GM21825 (cell line): ENCODE data around the gene TP73.

Experiments used
- ATAC-seq: cut with Tn5 transposase; IDR thresholded peaks from one replicate; pipeline ENCODE4 v1.9.1; 2021; ENCODE audit warnings: mild to moderate bottlenecking, moderate library complexity; ENCODE audit not compliant: unreplicated experiment

The TP73 gene

DNA sequence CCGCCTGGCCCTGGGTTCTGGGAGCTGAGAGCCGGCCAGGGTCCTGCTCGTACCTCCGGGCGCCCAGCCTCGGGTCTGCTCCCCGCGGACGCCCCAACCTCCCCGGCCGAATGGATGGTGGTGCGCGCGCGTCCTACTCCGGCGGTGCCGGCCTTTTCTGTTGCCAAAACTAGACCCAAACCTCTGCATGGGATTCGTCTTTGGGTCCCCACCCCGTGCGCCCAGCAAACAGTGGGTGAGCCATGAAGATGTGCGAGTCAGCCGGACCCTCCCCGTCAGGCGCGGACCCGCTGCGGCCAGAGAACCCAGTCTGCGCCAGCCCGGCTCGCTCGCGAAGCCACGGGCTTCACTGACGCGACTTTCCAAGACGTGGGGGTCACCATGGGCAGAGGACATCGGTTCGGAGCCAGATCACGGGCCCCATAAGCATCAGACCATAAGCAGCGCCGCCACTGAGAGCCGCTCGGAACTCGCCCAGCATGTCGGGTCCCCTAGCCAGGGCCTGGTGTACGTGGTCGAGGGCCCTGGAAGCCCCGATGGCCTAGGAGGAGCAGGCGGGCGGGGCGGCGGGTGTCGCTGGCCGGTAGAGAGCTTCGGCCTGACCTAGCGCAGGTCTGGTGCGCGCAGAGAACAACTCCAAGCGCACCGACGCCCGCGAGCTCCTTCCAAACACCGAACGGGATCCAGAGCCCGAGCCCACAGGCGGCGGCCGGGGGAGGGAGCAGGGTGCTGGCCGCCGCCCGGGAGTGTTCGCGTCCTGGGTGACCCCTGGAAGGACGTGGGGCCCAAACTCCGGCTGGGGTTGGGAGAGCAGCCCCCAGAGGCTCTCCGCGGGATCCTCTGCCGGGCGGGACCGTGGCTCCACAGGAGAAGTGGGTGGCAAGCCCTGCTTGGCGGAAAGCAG lies 1.0 kb upstream of the TP73 start:
- no peak for ATAC-seq

DNA sequence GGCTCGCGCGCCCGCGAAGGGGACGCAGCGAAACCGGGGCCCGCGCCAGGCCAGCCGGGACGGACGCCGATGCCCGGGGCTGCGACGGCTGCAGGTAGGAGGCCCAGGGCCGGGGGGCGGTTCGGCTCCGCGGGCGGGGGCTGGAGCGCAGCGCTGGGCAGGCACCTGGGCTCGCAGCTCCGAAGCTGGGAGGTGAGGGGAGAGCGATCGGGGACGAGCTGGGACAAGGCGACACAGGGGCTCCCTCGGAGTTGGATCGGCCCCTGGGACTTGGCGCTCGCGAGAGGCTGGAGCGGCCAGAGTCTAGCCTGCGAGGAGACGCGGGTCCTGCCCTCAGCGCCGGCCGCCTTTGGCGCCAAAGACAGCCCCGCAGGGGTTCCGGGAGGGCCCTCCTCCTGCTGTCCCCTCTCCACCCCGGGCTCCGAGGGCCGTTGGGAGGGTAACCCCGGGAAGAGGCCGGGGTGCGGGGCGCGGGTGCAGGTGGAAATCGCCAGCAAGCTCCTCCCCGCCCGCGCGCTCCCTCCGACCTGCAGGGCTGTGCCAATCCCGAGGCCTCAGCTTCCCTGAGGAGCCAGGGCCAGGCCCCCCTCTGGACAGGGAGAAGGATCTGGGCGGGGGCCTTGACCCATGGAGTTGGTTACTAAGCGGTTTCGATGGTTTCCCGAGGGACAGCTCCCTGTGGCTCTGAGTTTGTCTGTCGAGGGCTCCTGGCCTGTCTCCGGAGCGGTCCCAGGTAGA lies 401 bp downstream of the TP73 start:
- ATAC-seq = no peak

DNA sequence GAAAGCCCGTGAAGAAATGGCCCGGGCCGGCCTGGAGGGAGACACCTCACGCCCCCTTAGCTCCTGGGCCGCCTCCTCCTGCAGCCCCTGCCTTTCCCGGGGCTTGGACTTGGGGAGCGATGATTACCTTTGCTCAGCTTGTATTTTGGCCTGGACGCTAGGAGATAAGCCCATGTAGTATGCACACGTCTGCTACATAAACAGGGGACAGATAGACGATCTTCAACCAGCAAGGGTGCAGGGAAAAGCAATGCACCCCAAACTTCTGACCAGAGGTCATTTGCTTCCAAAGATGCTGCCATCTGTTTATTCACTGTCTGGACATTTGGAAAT lies 936 bp downstream of the TP73 start:
- no peak for ATAC-seq

DNA sequence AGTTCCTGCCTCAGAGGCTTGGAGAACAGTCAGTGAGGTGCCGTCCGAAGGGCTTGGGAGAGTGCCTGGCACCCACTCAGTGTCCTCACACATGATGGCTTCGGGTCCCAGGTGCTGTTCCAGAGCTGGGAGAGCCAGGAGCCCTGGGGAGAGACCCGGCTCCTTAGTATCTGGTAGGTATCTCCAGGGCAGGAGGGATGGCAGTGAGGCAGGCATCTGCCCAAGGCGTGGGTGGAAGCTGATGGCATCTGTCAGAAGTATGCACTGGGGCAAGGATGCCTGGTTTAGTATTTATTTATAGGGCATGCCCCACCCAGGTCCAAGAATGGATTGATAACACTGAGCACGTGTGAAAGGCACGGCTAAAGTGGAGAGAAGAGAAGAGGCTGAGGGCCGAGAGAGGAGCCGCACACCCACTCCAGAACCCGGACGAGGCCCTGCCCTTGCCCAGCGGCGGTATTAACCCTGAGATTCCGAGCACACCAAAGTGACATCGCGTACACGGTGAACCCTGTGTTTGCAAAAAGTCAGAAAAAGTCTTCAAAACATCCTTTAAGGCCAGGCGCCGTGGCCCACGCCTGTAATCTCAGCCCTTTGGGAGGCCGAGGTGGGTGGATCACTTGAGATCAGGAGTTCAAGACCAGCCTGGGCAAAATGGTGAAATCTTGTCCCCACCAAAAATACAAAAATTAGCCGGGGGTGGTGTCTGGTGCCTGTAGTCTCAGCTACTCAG lies 2.4 kb downstream of the TP73 start:
- no peak for ATAC-seq

DNA sequence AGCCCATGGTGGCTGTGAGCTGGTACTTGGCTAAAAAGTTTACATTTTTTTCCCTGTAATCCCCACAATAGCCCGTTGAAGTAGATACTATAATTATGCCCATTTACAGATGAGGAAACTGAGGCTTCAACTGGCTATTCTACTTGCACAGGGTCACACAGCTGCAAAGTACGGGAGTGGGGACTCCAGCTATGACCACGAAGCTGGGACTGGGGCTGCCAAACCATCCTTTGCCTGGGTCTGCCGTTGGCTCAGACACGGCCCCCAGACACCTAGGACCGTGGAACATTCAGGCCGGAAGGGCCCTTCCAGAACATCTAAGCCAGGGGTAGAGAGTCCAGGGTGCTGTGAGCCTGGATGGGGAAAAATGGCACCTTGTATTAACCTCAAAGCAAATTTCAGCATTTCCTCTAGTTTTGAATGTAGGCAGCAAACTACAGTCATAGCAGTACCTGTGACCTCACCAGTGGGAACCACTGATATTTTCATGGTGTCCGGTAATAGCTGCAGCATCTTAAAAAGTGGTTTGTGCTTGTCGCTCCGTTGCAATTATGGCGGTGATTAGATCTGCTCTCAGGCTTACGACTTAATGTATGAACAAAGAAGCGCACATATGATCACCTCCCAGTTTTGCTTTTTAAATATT lies 4.3 kb downstream of the TP73 start:
- no peak for ATAC-seq

DNA sequence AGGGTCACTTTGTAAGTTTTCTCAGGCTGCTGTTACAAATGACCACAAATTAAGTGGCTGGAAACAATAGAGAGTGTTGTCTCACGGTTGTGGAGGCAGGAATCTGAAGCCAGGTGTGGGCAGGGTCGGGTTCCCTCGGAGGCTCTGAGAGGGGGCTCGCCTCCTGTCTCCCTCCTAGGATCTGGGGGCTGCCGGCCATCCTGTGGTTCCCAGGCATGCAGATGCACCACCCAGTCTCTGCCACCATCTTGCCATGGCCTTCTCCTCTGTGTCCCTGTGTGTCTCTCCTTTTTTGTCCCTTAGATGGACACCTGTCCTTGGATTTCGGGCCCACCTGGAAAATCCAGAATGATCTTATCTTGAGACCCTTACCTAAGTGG lies 4.8 kb downstream of the TP73 start:
- no peak for ATAC-seq

DNA sequence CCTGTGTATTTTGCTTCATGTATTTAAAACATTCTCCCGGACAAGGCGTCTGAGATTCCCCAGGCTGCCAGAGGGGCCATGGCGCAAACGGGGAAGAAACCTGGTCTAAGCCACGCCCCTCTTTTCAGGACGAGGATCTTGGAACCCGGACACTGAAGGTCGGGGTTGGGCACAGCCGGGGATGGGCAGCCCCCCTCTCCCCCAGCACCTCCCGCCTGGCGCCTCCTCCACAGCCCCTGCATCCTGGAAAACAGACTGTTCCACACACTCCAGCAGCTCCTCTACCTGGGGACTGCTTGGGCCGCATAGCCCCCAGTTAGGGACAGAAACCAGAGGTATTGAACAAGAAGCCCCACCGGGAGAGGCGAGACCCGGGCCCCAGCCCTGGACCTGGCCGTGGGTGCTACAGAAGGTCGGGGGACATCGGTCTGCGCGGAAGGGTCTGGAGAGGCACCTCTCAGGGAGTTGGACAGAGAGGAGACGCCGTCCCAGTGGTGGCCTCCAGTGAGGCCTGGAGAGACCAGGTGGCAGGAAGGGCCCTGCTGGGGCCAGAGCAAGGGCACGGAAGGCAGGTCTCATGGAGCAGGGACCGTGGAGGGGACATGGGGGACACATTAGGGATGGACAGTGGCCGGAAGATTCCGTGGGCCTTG lies 5.4 kb downstream of the TP73 start:
- no peak for ATAC-seq

DNA sequence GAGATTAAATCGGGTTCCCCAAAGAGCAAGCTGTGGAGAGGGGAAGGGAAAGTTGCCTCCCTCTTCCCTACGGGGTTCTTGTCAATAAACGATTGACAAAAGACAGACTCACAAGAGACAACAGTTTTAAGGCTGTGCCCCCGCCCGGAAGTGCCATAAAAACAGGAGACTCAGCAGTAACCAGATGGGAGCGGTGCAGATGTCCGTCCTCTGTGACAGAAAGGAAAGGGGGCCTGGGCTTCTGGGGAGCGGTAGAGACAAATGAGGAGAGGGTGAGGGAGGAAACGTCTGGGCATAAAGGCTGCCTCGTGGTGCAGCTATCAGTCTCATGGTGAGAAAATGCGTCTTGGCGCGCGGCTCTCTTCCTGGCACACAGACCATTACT lies 5.9 kb downstream of the TP73 start:
- no peak for ATAC-seq

DNA sequence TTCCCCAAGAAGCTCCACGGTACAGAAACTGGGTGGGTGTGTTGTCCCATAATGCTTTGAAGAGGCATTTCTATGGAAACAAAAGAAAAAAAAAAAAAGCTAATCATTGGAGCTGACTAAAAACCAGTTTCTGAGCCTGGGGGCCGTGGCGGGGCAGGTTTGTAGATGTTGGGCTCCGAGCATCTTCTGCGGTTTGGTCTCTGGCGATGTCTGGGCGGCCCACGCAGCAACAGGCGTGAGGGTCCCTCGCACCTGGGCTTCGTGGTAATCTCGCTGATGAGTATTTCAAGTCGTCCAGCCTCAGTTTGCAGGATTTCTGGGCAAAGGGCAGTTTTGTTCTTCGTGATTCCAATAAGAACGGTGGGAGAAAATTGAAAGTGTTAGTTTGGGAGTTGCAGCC lies 6.8 kb downstream of the TP73 start:
- ATAC-seq = no peak

DNA sequence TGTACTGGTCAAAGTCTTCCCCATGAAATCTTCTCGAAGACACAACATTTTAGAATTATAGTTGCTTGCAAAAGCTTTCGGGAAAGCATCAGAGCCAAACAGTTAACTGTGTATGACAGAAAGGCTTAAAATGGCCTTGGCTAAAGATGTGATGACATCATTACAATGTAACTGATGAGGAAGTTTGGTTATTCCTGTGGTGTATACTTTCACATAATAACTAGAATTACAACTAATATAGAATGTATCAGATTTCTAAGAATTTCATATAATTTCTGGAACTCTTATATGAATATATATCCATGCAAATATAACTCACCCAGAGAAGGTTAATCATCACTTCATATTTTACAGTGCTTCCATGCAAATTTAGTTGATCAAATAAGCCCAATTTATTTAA lies 8.4 kb downstream of the TP73 start:
- no peak for ATAC-seq

DNA sequence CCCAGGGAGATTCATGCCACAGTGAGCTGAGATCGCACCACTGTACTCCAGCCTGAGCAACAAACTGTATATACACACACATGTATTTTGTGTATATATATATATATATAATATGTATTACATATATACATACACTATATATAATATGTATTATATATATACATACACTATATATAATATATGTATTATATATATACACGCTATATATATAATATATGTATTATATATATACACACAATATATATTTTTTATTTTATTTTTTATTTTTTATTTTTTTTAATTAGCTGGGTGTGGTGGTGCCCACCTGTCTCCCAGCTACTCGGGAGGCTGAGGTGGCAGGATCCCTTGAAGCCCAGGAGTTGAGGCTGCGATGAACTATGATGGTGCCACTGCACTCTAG lies 9.3 kb downstream of the TP73 start:
- no peak for ATAC-seq

DNA sequence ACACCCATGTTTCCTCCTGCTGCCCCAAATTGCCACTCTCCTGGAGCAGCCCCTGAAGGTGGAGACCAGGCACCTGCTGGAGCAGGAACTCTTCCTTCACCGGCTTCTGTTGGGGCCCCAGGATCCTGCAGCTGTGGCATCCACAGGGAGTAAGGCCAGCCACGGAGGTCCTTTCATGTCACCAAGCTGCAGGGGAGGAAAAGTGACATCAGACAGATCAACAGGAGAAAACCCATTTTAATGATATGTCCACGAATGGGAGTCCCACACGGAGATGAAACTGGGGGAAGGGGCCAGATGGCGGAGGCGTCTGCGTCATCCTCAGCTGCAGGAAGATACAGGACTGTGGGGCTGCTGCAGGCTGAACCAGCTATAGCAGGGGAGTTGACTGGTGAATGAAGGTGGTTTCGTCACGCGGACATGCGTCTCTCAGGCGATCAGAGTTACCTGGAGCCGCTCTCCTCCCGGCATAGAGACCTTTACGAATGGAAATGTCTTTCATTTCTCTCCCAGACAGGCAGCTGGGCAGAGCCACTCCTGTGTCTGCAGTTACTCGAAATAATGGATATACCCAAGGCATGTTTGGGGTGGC lies 9.9 kb downstream of the TP73 start:
- no peak for ATAC-seq

DNA sequence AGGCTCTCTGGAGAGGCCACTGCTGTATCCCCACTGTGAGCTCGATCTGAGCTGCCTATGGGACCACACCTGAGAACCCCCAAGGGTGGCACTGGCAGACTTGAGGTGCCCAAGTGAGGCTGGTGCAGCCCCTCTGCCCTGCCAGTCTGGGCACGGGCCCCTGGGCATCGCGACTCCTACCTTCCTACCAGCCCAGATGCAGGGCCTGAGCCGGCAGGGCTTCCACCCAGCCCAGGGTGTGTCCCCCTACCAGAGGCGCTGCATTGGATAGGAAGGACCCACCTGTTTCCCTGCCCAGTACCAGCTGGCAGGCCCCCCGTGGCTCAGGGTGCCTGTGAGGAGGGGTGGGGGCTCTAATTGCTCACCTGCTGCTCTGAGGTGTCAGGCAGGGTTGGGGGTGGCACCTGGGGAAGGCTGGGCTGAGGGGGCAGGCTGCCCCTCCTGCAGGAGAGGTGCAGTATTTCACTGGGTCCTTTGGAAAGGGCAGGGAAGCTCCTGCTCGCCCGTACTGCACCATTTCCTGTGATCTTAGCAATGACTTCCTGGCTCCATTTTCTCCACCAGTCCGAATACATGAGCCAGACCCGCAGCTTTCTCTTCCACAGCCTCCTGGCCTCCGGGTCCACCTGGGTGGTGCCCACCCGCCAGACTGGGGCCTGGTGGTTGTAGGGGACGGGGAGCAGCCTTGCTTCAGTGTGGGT lies 11.8 kb downstream of the TP73 start:
- no peak for ATAC-seq

DNA sequence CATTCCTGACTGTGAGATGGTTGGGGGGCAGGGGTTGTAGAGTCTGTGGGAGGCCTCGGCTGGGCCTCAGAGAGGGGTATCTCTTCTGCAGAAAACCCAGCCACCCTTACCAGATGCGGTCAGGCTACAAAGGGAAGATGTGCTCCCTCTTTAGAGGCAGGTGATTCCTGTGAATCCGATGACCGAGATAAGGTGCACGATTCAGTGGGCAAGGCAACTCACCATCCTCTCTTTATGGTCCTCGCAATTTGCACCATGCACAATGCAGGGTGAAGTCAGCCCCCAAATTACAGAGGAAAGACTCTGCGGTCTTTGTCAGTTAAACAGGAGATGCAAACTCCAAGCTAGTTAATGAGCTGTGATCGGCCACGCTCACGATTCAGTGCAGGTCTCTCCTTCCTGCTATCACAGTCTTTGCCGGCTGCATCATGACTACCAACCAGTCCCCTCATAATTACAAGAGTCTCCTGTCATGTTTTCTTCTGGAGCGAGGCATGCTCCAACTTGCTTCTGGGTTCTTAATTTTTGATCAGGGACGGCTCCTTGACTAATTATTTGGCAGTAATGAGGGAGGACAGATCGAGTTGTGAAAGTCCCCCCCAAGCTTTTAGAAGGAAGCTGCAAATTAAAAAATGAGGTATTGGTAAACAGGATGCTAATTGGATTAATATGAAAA lies 12.5 kb downstream of the TP73 start:
- ATAC-seq = no peak

DNA sequence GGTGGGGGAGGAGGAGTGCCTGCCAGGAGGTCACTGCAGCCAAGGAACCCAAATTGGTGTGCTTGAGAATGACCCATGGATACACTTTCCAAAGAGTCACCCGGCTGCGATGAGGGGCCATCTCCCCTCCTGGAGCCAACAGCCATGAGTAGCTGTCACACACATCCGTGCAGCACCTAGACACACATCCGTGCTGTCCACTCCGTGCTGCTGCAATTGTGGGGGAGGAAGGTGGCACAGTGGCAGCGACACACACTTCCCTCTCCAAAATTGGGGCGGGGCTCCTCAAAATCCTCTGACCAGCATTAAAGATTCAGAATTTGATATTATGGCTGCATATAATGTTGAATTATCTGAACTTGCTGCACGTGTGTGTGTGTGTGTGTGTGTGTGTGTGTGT lies 15.8 kb downstream of the TP73 start:
- no peak for ATAC-seq

DNA sequence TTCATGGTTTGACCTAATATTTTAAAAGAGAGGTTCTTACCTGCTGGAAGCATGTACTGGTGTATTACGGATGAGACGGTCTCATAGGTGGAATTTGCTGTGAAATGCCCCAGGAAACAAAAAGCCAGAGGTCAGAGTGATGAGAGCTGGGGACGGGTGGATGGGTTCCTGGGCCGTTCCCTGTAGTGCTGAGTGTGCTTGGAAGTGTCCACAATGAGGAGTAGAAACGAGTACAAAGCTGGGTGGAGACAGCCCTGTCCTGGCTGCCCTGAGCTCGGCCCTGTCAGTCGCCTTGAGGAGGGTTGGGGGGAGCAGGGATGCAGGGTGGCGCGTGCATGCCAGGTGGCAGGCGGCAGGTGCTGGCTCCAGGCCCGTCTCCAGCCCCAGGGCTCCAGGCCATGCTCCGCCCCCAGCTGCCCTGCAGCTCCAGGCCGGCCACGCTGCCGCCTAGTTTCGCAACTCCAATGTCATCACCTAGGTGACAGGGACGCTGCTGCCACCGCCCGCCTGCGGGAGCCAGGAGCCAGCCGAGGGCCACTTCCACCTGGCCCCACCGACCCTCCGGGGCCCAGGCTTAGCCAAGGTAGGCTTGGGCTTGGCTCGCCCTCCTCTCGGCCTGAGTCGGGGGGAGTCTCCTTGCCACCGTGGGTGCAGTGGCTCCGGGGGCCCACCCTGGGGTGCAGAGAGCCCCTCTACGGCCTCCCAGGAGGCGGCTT lies 16.4 kb downstream of the TP73 start:
- ATAC-seq = no peak

DNA sequence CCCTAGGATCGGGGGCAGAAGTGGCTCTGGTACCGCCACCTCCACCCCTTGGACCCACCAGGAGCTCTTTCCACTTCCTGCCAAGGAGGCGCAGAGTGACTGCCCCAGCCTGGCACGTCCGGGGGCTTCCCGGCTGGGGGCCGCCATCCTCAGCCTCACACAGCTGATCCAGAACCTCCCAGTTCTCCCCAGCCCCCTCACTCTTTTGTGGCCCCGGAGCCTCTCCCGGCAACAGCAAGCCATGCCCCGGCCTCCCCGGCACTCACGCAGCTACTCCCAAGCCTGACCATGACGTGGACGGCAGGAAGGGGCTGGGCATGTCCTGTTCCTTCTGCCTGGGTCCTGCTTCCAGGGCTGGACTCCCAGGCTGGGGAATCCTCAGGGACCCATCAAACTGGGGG lies 17.1 kb downstream of the TP73 start:
- no peak for ATAC-seq

DNA sequence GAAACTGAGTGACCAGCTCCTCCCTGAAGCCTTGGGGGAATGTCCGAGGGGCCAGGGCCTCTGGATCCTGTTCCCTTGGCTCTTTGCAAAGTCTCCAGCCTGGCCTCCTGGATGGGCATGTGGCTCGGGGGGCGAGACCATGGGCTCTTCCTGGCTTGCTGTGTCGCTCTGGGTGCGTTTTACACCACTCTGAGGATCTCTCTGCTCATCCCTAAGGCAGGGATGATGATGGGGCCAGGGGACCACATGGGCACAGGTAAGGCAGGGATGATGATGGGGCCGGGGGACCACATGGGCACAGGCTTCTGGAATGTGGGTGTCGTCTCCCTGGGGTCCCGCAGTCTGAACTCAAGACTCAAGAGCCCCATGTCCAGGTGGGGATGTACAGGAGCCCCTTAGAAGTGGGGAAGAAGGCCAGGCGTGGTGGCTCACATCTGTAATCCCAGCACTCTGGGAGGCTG lies 17.7 kb downstream of the TP73 start:
- ATAC-seq = no peak

DNA sequence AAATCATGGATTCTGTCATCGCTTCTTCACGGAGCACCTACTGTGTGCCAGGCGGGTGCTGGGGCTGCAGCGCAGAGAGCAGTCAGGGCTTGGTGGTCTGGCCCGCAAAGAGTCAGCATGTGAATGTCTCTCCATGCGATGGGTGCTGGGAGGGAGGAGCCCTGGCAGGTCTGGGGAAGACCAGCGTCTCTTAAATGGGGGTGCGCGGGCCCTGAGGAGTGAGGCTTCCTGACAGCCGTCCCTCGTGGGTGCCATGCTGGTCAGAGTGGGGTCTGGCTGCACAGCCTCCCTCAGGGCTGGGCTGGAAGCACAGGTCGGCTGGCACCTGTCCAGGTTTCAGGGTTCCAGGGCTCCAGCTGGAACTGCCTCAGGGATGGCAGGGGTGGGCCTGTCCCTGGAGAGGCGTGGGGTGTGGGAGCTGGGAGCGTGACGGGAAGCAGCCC lies 18.5 kb downstream of the TP73 start:
- ATAC-seq = no peak
